Measurements from ENCODE around the gene DNAAF8. TPM values are rescaled to one million over a fixed set of nuclear protein-coding genes. Genes with fewer than 3 reads are reported as not detected.

The DNAAF8 gene
- 1 to 10 TPM in 2 of 4 donors, under 1 TPM in 2; 0.42 to 1.7 (median 0.94) TPM for total RNA-seq

- peak; percentile 98 for DNase-seq (ENCODE audit: extremely low spot score)
- H3K27me3 ChIP-seq = peaks cover 0 to 3% (median 0%) of the 10 kb centered on the region in 4 donors
- TF ChIP-seq POLR2AphosphoS5 (IDR thresholded peaks at IDR 0.05) (peak; percentile 69 to 93), CTCF (IDR thresholded peaks at IDR 0.05) (peak in 1 of 3 experiments; percentile 11), POLR2A (IDR thresholded peaks at IDR 0.05; ENCODE audit: low read depth) (no peak)
- no peaks in the 10 kb centered on the region for H3K9me3 ChIP-seq
- peaks cover 2 to 19% (median 16%) of the 10 kb centered on the region in 4 donors for H3K36me3 ChIP-seq
- peaks cover 12 to 27% (median 19%) of the 10 kb centered on the region in 4 donors for H3K4me1 ChIP-seq
- 0% methylated on average over 25 of the region's 70 CpGs for WGBS
- peak within 1 kb of the TSS; percentile 82 to 99 (median 90) for H3K4me3 ChIP-seq
- H3K27ac ChIP-seq (replicated peaks in 1 of 4) = peak within 1 kb of the TSS; percentile 79 to 97 (median 88)
- intact Hi-C loops (cut with DNase I) = loop anchor here (5.0 to 10.0 kb wide), 2 partner anchors 68 to 221 kb away; partner anchors contain the start of genes ROGDI and SEC14L5
Measured at GRCh38 chr16:4734063-4734729, at the start of gene DNAAF8, which contains the start of gene ANKS3. TSS of gene DNAAF8 (plus strand) at chr16:4734537. CDS start at chr16:4736515, 1,978 bp downstream. TSS of gene ANKS3 (minus strand) at chr16:4734271. CDS start at chr16:4730149, 4,122 bp downstream.

- no peak for DNase-seq (ENCODE audit: extremely low spot score)
- Histone ChIP-seq H3K4me3 (no peak overlapping the region), H3K36me3 (peaks cover 19 to 100% (median 93%) of the 10 kb centered on the region in 4 donors), H3K27me3 (no peaks in the 10 kb centered on the region), H3K9me3 (no peaks in the 10 kb centered on the region), H3K27ac (replicated peaks in 1 of 4) (no peak overlapping the region), H3K4me1 (peaks cover 14 to 36% (median 26%) of the 10 kb centered on the region in 4 donors)
- WGBS = 100% methylated on average over 2 of the region's 13 CpGs
- intact Hi-C loops (cut with DNase I) = loop anchor here (5.0 kb wide), 1 partner anchor 72 kb away; the partner anchor contains the start of gene UBALD1
- TF ChIP-seq EP300 (IDR thresholded peaks at IDR 0.05) = no peak
- no peak for TF ChIP-seq POLR2A (IDR thresholded peaks at IDR 0.05; ENCODE audit: low read depth)
- no peak for TF ChIP-seq CTCF (IDR thresholded peaks at IDR 0.05)
- no peak for TF ChIP-seq POLR2AphosphoS5 (IDR thresholded peaks at IDR 0.05)
Measured at GRCh38 chr16:4684763-4685162, 49.6 kb upstream of the DNAAF8 start.

GRCh38 chr16:4685292-4685691, 49.0 kb upstream of the DNAAF8 start:
- TF ChIP-seq CTCF (IDR thresholded peaks at IDR 0.05) (no peak), POLR2AphosphoS5 (IDR thresholded peaks at IDR 0.05) (no peak), EP300 (IDR thresholded peaks at IDR 0.05) (no peak), POLR2A (IDR thresholded peaks at IDR 0.05; ENCODE audit: low read depth) (no peak)
- Histone ChIP-seq H3K27me3 (no peaks in the 10 kb centered on the region), H3K27ac (replicated peaks in 1 of 4) (no peak overlapping the region), H3K9me3 (no peaks in the 10 kb centered on the region), H3K36me3 (peaks cover 19 to 100% (median 91%) of the 10 kb centered on the region in 4 donors), H3K4me1 (peaks cover 13 to 36% (median 25%) of the 10 kb centered on the region in 4 donors), H3K4me3 (no peak overlapping the region)
- intact Hi-C loops (cut with DNase I) = no loop called here
- DNase-seq (ENCODE audit: extremely low spot score) = no peak
- WGBS = 85% methylated on average over 9 of the region's 13 CpGs

GRCh38 chr16:4685776-4686496, 48.4 kb upstream of the DNAAF8 start:
- TF ChIP-seq POLR2AphosphoS5 (IDR thresholded peaks at IDR 0.05) (no peak), POLR2A (IDR thresholded peaks at IDR 0.05; ENCODE audit: low read depth) (no peak), EP300 (IDR thresholded peaks at IDR 0.05) (no peak), CTCF (IDR thresholded peaks at IDR 0.05) (no peak)

More at GRCh38 chr16:4685776-4686496, 48.4 kb upstream of the DNAAF8 start:
- Histone ChIP-seq H3K36me3 (peaks cover 19 to 99% (median 89%) of the 10 kb centered on the region in 4 donors), H3K4me1 (peaks cover 7 to 32% (median 21%) of the 10 kb centered on the region in 4 donors), H3K27ac (replicated peaks in 1 of 4) (no peak overlapping the region), H3K27me3 (no peaks in the 10 kb centered on the region), H3K9me3 (no peaks in the 10 kb centered on the region), H3K4me3 (no peak overlapping the region)
- no peak for DNase-seq (ENCODE audit: extremely low spot score)
- intact Hi-C loops (cut with DNase I) = no loop called here
- WGBS = 94% methylated on average over 38 of the region's 38 CpGs

All from esophagus muscularis mucosa (tissue), 4 donors.